ENCODE data around the gene ZGRF1. TPM values are rescaled to one million over a fixed set of nuclear protein-coding genes. Genes with fewer than 3 reads are reported as not detected.

The ZGRF1 gene
- total RNA-seq, 1 experiment from 2014 or later = 10.5 TPM

DNA sequence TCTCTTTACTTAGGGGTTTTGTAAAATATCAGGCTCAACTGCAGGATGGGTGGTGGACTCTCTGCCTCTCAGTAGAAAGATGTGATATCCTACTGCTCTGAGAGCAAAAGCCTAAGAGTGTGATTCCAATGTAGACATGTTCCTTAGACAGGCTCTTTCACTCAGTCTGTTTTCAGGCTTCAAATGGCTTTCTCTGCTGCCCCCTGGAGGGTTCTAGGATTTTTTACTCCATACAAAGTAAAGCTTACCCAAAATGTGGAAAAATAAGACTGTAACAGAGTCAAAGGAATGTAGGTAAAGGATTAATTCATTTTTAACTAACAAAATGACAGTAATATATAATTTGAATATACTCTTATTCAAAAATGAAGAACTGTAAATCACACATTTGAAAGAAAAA lies 32.1 kb downstream of the ZGRF1 start:
- peak; percentile 42 for DNase-seq
- no peaks in the 10 kb centered on the region for H3K4me1 Mint-ChIP-seq (ENCODE audit: low read depth, unreplicated experiment)
- H3K36me3 Mint-ChIP-seq (ENCODE audit: insufficient read depth, unreplicated experiment) = no peaks in the 10 kb centered on the region
- intact Hi-C loops (cut with micrococcal nuclease; ENCODE audit: unreplicated experiment) = loop anchor here (1.0 to 5.0 kb wide), 2 partner anchors 82 to 276 kb away; no protein-coding TSS in a partner anchor
- H3K4me3 Mint-ChIP-seq (ENCODE audit: low read depth, unreplicated experiment) = no peak overlapping the region
- BruUV-seq (replicated peaks) = no TSS peak
- CTCF ChIA-PET = interaction anchor here (1.0 kb wide), 1 partner anchor 277 kb away, joined by 5 read pairs; no protein-coding TSS in a partner anchor
- no peaks in the 10 kb centered on the region for H3K9me3 Mint-ChIP-seq (ENCODE audit: low read depth, unreplicated experiment)
- H3K27ac Mint-ChIP-seq (ENCODE audit: unreplicated experiment) = no peak overlapping the region
- no peaks in the 10 kb centered on the region for H3K27me3 Mint-ChIP-seq (ENCODE audit: unreplicated experiment)
- TF ChIP-seq, protein P1, sequence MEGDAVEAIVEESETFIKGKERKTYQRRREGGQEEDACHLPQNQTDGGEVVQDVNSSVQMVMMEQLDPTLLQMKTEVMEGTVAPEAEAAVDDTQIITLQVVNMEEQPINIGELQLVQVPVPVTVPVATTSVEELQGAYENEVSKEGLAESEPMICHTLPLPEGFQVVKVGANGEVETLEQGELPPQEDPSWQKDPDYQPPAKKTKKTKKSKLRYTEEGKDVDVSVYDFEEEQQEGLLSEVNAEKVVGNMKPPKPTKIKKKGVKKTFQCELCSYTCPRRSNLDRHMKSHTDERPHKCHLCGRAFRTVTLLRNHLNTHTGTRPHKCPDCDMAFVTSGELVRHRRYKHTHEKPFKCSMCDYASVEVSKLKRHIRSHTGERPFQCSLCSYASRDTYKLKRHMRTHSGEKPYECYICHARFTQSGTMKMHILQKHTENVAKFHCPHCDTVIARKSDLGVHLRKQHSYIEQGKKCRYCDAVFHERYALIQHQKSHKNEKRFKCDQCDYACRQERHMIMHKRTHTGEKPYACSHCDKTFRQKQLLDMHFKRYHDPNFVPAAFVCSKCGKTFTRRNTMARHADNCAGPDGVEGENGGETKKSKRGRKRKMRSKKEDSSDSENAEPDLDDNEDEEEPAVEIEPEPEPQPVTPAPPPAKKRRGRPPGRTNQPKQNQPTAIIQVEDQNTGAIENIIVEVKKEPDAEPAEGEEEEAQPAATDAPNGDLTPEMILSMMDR (IDR thresholded peaks at IDR 0.05; ENCODE audit: unreplicated experiment) = peak; percentile 33

DNA sequence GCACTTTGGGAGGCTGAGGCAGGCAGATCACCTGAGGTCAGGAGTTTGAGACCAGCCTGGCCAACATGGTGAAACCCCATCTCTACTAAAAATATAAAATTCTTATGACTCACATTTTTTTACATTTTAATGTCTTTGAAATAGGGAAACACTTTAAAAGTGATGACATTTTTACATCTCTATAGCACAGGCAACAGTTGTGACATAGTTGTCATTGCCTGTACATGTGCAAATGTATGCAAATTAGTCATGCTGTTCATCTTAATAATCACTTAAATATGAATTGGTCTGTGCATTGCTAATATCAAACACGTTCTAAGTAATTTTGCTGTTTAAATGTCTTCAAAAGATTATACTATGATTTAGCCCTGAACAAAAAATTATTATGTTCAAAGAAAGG lies 41.7 kb downstream of the ZGRF1 start:
- no TSS peak for BruUV-seq (replicated peaks)
- H3K9me3 Mint-ChIP-seq (ENCODE audit: low read depth, unreplicated experiment) = peaks cover 5% of the 10 kb centered on the region
- H3K36me3 Mint-ChIP-seq (ENCODE audit: insufficient read depth, unreplicated experiment) = no peaks in the 10 kb centered on the region
- intact Hi-C loops (cut with micrococcal nuclease; ENCODE audit: unreplicated experiment) = no loop called here
- no peak overlapping the region for H3K27ac Mint-ChIP-seq (ENCODE audit: unreplicated experiment)
- no peak for DNase-seq
- CTCF ChIA-PET = no interaction called here
- H3K4me1 Mint-ChIP-seq (ENCODE audit: low read depth, unreplicated experiment) = no peaks in the 10 kb centered on the region
- TF ChIP-seq, protein P1 (IDR thresholded peaks at IDR 0.05; ENCODE audit: unreplicated experiment) = no peak
- no peak overlapping the region for H3K4me3 Mint-ChIP-seq (ENCODE audit: low read depth, unreplicated experiment)
- H3K27me3 Mint-ChIP-seq (ENCODE audit: unreplicated experiment) = no peaks in the 10 kb centered on the region

DNA sequence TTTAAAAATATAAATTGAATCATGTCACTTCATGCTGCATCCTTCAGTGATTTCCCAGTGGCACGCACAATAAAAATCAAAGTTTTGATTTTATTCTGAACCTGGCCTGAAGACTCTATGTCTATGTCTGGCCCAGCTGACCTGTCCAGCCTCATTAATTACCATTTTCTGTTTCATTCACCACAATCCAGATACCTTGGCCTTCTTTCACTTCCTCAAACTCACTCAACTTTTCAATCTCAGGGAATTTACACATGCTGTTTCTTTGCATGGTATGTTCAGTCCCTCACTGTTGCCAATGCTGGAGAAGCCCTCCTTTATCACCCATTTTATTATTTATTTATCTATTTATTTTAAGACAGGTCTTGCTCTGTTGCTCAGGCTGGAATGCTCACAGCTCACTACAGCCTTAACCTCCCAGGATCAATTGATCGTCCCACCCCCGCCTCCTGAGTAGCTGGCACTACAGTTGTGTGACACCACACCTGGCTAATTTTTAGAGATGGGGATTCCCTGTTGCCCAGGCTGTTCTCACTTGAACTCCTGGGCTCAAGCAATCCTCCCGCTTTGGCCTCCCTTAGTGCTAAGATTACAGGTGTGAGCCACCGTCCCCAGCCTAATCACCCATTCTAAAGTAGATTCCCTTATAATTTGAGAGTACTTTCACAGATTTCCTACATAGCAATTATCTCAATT lies 43.1 kb downstream of the ZGRF1 start:
- Mint-ChIP-seq H3K9me3 (ENCODE audit: low read depth, unreplicated experiment) (peaks cover 5% of the 10 kb centered on the region), H3K27ac (ENCODE audit: unreplicated experiment) (no peak overlapping the region), H3K4me3 (ENCODE audit: low read depth, unreplicated experiment) (no peak overlapping the region), H3K36me3 (ENCODE audit: insufficient read depth, unreplicated experiment) (no peaks in the 10 kb centered on the region), H3K4me1 (ENCODE audit: low read depth, unreplicated experiment) (peaks cover 8% of the 10 kb centered on the region), H3K27me3 (ENCODE audit: unreplicated experiment) (no peaks in the 10 kb centered on the region)
- DNase-seq = no peak
- intact Hi-C loops (cut with micrococcal nuclease; ENCODE audit: unreplicated experiment) = no loop called here
- BruUV-seq (replicated peaks) = no TSS peak
- CTCF ChIA-PET = no interaction called here
- TF ChIP-seq, protein P1 (IDR thresholded peaks at IDR 0.05; ENCODE audit: unreplicated experiment) = no peak

DNA sequence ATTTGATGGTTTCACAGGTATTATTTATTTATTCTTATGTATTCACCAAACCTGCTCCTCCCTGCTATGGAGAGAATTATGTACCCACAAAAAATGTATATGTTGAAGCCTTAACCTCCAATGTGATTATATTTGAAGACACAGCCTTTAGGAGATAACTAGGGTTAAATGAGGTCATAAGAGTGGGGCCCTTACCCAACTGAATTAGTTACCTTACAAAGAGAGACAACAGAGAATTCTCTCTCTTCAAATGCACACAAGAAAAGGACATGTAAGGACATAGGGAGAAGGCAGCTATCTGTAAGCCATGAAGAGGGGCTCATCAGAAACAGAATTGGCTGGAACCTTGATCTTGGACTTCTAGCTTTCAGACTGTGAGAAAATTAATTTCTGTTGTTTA lies 44.0 kb downstream of the ZGRF1 start:
- CTCF ChIA-PET = no interaction called here
- no peak for DNase-seq
- Mint-ChIP-seq H3K4me1 (ENCODE audit: low read depth, unreplicated experiment) (peaks cover 8% of the 10 kb centered on the region), H3K36me3 (ENCODE audit: insufficient read depth, unreplicated experiment) (no peaks in the 10 kb centered on the region), H3K27ac (ENCODE audit: unreplicated experiment) (no peak overlapping the region), H3K27me3 (ENCODE audit: unreplicated experiment) (no peaks in the 10 kb centered on the region), H3K9me3 (ENCODE audit: low read depth, unreplicated experiment) (peaks cover 5% of the 10 kb centered on the region), H3K4me3 (ENCODE audit: low read depth, unreplicated experiment) (no peak overlapping the region)
- TF ChIP-seq, protein P1 (IDR thresholded peaks at IDR 0.05; ENCODE audit: unreplicated experiment) = no peak
- no TSS peak for BruUV-seq (replicated peaks)
- intact Hi-C loops (cut with micrococcal nuclease; ENCODE audit: unreplicated experiment) = no loop called here
